HepG2 (cell line): Measurements from ENCODE around the gene TMEM154. TPM values are rescaled to one million over a fixed set of nuclear protein-coding genes. Genes with fewer than 3 reads are reported as not detected.

Experiments used
- ATAC-seq: fragments of 200-7000 bp; cut with Tn5 transposase; 3 replicates; pipeline ENCODE4 v1.9.1; 2020; ENCODE audit warnings: mild to moderate bottlenecking, moderate library complexity
- BruUV-seq: library from RNA; stranded (reverse); fragments of 400-500 nt; replicated peaks from 2 replicates; lab custom pipeline; 2021; lab: Mats Ljungman, UMichigan
- CTCF ChIA-PET: fragments of 300-600 bp; formaldehyde crosslinking; extraction: SDS; loops from one replicate; lab custom pipeline; 2021; ENCODE audit warnings: low total read pairs, inconsistent platforms, low intra/inter-chr PET ratio; lab: Yijun Ruan, JAX
- POLR2A ChIA-PET: fragments of 350-600 bp; sonication (Branson Sonifier 250); formaldehyde crosslinking; loops from one replicate; lab custom pipeline; 2020; ENCODE audit warnings: antibody characterized with exemption, inconsistent platforms; lab: Yijun Ruan, JAX
- DNase-seq: peaks from one replicate; pipeline ENCODE4 v3.0.0-alpha.2; 2015; ENCODE audit warnings: low spot score
- FAIRE-seq: peaks from 3 replicates; lab custom pipeline; 2011; peaks lifted over from hg19 to GRCh38; lab: Jason Lieb, UNC
- H2AFZ ChIP-seq: one replicate; pipeline ENCODE4 v1.6.1; 2011; ENCODE audit warnings: low read length, inconsistent platforms
- H3K27ac ChIP-seq: fragments of 300-600 bp; 3 replicates; pipeline ENCODE4 v1.8.0; 2011; ENCODE audit warnings: mixed run types, mild to moderate bottlenecking, mixed read lengths, low read length, inconsistent platforms; ENCODE audit not compliant: insufficient read depth; ENCODE audit errors: extremely low read length
- H3K27me3 ChIP-seq, 2 experiments: fragments of 200-600 bp in 1 of 2; 2 replicates in 1 of 2; 3 replicates in 1 of 2; pipeline versions ENCODE4 v1.6.0 to v1.8.0; 2011; ENCODE audit warnings: low read length in 2 of 2, mild to moderate bottlenecking in 2 of 2, moderate library complexity in 2 of 2, inconsistent platforms in 1 of 2; ENCODE audit not compliant: insufficient read depth in 2 of 2, control insufficient read depth in 1 of 2
- H3K36me3 ChIP-seq, 2 experiments: fragments of 200-600 bp in 1 of 2; replicated peaks in 1 of 2; 2 replicates in 1 of 2; 3 replicates in 1 of 2; pipeline versions ENCODE4 v1.5.1 to v1.8.0; 2011; ENCODE audit warnings: low read length in 2 of 2, inconsistent platforms in 1 of 2; ENCODE audit not compliant: insufficient read depth in 2 of 2, control insufficient read depth in 1 of 2
- H3K4me1 ChIP-seq: 2 replicates; pipeline ENCODE4 v1.5.1; 2012; ENCODE audit warnings: low read length, inconsistent platforms; ENCODE audit not compliant: insufficient read depth
- H3K4me2 ChIP-seq: 2 replicates; pipeline ENCODE4 v1.6.0; 2011; ENCODE audit warnings: low read depth, low read length, inconsistent platforms
- H3K4me3 ChIP-seq, 3 experiments: fragments of 200-600 bp in 1 of 3; sonication (generic), shearing (Covaris generic) in 1 of 3; replicated peaks in 1 of 3; 2 replicates each; pipeline ENCODE4 v1.5.1; 2011 to 2016; ENCODE audit warnings: low read length in 3 of 3, inconsistent platforms in 2 of 3, low read depth in 2 of 3, mild to moderate bottlenecking in 2 of 3, control low read depth in 1 of 3, mixed read lengths in 1 of 3; ENCODE audit not compliant: insufficient read depth in 1 of 3
- H3K79me2 ChIP-seq: one replicate; pipeline ENCODE4 v1.6.1; 2011; ENCODE audit warnings: low read length, inconsistent platforms; ENCODE audit not compliant: insufficient read depth
- H3K9ac ChIP-seq: 2 replicates; pipeline ENCODE4 v1.6.0; 2011; ENCODE audit warnings: mild to moderate bottlenecking, low read depth, low read length, inconsistent platforms; ENCODE audit not compliant: insufficient read depth
- H3K9me3 ChIP-seq: 2 replicates; pipeline ENCODE4 v1.5.1; 2012; ENCODE audit warnings: mild to moderate bottlenecking, low read length
- H4K20me1 ChIP-seq: 2 replicates; pipeline ENCODE4 v1.6.0; 2011; ENCODE audit warnings: inconsistent platforms, mild to moderate bottlenecking, low read length, moderate library complexity; ENCODE audit not compliant: insufficient read depth
- ADNP ChIP-seq: sonication (generic); formaldehyde crosslinking; IDR thresholded peaks from 2 replicates; pipeline ENCODE4 v1.4.0; 2020; ENCODE audit warnings: missing genetic modification reagents
- FOXJ3 ChIP-seq: sonication (generic); formaldehyde crosslinking; IDR thresholded peaks from 2 replicates; pipeline ENCODE4 v1.4.0; 2020; ENCODE audit warnings: missing genetic modification reagents, mild to moderate bottlenecking, borderline replicate concordance
- NONO ChIP-seq, 2 experiments: fragments of 450-650 bp in 1 of 2; sonication (generic) in 1 of 2; formaldehyde crosslinking in 1 of 2; IDR thresholded peaks in 1 of 2; conservative IDR thresholded peaks in 1 of 2; 2 replicates each; pipeline versions ENCODE4 v1.6.1 to v1.8.0; 2017 to 2022; ENCODE audit warnings: mild to moderate bottlenecking in 1 of 2, missing genetic modification reagents in 1 of 2, moderate library complexity in 1 of 2
- SSRP1 ChIP-seq: IDR thresholded peaks from 2 replicates; pipeline ENCODE4 v1.6.1; 2016; ENCODE audit warnings: control low read depth
- THAP11 ChIP-seq: IDR thresholded peaks from 2 replicates; pipeline ENCODE4 v1.6.1; 2016; ENCODE audit warnings: missing biosample characterization, missing genetic modification reagents
- ZKSCAN1 ChIP-seq: fragments of 150-350 bp; IDR thresholded peaks from 2 replicates; pipeline ENCODE4 v1.6.1; 2014; ENCODE audit warnings: low read length
- ZNF672 ChIP-seq: sonication (generic); formaldehyde crosslinking; IDR thresholded peaks from 2 replicates; pipeline ENCODE4 v1.8.1; 2022; ENCODE audit warnings: missing genetic modification reagents
- WGBS: methylation state at CpG from one replicate; pipeline ENCODE4 v1.1.6; 2017; ENCODE audit warnings: low lambda C conversion rate; 5-methylcytosine and 5-hydroxymethylcytosine counted together
- in situ Hi-C: cut with HindIII; loops from 2 replicates; pipeline ENCODE4 v1.10.0; 2017; ENCODE audit warnings: low pct_unique_long_range_greater_than_20kb; ENCODE audit not compliant: extremely low pct_ligation_motif_present
- intact Hi-C: fragments of 100-400 bp; cut with micrococcal nuclease; formaldehyde crosslinking; loops from one replicate; pipeline ENCODE4 v1.10.0; 2022; ENCODE audit not compliant: unreplicated experiment
- polyA plus RNA-seq, 8 experiments: library from polyadenylated mRNA; depleted of rRNA in 3 of 8; stranded (reverse) in 7 of 8; unstranded in 1 of 8; fragments of >200 nt; fragmentation: Illumina TruSeq in 4 of 8; extraction: Trizol in 4 of 8; gene quantifications; 2 replicates each; pipeline versions ENCODE4 v1.2.1 to v1.2.3, GENCODE V29; 2011 to 2016; ENCODE audit warnings: low read depth in 4 of 8, missing spikeins in 1 of 8, mixed read lengths in 1 of 8; ENCODE audit not compliant: insufficient read depth in 1 of 8
- total RNA-seq, 5 experiments: library from RNA; depleted of rRNA; stranded (reverse); fragments of >200 nt; fragmentation: Illumina TruSeq; extraction: Trizol; gene quantifications; 2 replicates each; pipeline ENCODE4 v1.2.3, GENCODE V29; 2016; ENCODE audit warnings: low read depth in 1 of 5
- TF ChIP-seq, protein P1 (sequence below): IDR thresholded peaks from 2 replicates; pipeline ENCODE4 v1.6.1; 2018; ENCODE audit warnings: missing genetic modification reagents, mild to moderate bottlenecking, missing compliant biosample characterization
- TF ChIP-seq, protein P2 (sequence below): sonication (generic); formaldehyde crosslinking; IDR thresholded peaks from 2 replicates; pipeline ENCODE4 v1.8.1; 2023; ENCODE audit warnings: missing genetic modification reagents, inconsistent platforms, borderline replicate concordance
- TF ChIP-seq, protein P3 (sequence below): sonication (generic); formaldehyde crosslinking; IDR thresholded peaks from 2 replicates; pipeline ENCODE4 v1.4.0; 2020; ENCODE audit warnings: missing genetic modification reagents, mild to moderate bottlenecking, borderline replicate concordance

The TMEM154 gene
- total and polyA plus RNA-seq, 2 of the 13 experiments (the other 11 are each of a cell fraction or from before 2014, with no cell fraction given): 0.03 TPM; not detected in 1

DNA sequence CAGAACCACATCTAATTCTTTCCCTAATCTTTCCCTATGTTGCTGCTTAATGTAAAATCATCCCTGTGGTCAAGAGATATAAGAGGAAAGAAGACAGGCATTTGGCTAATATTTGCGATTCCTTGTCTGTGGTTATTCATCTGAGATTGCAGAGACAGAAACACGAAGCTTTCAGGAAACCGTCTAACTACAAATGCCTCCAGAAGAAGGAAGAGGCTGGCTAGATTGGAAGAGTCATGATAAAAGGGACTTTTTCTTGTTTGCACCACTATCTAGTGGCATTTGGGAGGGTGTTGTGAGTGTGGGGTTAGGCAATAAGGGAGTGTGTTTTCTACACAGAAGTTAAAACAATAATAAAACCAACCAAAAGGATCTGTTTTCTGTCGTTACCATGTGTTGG is 43.9 kb downstream of the TMEM154 start:
- 63% methylated on average over 4 of the region's 4 CpGs for WGBS
- no peak overlapping the region for H3K4me2 ChIP-seq
- CTCF ChIA-PET: no interaction called here
- FAIRE-seq (no peak), ATAC-seq (no peak), DNase-seq (no peak)
- peaks cover 32% of the 10 kb centered on the region for H3K4me1 ChIP-seq
- POLR2A ChIA-PET: no interaction called here
- H3K79me2 ChIP-seq: no peaks in the 10 kb centered on the region
- no peaks in the 10 kb centered on the region for H4K20me1 ChIP-seq
- H3K9ac ChIP-seq: no peak overlapping the region
- intact Hi-C loops (no loop called here), in situ Hi-C loops (no loop called here)
- H3K9me3 ChIP-seq: no peaks in the 10 kb centered on the region
- H3K36me3 ChIP-seq: no peaks in the 10 kb centered on the region
- TF ChIP-seq NONO (IDR thresholded peaks at IDR 0.05) (no peak), NONO (CRISPR knock-in tag; conservative IDR thresholded peaks at IDR 0.05) (no peak), ADNP (CRISPR knock-in tag) (no peak), THAP11 (CRISPR knock-in tag) (no peak), ZKSCAN1 (no peak), ZNF672 (no peak), FOXJ3 (no peak), SSRP1 (CRISPR knock-in tag) (no peak)
- TF ChIP-seq, protein P1, sequence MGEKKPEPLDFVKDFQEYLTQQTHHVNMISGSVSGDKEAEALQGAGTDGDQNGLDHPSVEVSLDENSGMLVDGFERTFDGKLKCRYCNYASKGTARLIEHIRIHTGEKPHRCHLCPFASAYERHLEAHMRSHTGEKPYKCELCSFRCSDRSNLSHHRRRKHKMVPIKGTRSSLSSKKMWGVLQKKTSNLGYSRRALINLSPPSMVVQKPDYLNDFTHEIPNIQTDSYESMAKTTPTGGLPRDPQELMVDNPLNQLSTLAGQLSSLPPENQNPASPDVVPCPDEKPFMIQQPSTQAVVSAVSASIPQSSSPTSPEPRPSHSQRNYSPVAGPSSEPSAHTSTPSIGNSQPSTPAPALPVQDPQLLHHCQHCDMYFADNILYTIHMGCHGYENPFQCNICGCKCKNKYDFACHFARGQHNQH (CRISPR knock-in tag): no peak
- TF ChIP-seq, protein P2, sequence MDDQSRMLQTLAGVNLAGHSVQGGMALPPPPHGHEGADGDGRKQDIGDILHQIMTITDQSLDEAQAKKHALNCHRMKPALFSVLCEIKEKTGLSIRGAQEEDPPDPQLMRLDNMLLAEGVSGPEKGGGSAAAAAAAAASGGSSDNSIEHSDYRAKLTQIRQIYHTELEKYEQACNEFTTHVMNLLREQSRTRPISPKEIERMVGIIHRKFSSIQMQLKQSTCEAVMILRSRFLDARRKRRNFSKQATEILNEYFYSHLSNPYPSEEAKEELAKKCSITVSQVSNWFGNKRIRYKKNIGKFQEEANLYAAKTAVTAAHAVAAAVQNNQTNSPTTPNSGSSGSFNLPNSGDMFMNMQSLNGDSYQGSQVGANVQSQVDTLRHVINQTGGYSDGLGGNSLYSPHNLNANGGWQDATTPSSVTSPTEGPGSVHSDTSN (CRISPR knock-in tag): no peak
- TF ChIP-seq, protein P3, sequence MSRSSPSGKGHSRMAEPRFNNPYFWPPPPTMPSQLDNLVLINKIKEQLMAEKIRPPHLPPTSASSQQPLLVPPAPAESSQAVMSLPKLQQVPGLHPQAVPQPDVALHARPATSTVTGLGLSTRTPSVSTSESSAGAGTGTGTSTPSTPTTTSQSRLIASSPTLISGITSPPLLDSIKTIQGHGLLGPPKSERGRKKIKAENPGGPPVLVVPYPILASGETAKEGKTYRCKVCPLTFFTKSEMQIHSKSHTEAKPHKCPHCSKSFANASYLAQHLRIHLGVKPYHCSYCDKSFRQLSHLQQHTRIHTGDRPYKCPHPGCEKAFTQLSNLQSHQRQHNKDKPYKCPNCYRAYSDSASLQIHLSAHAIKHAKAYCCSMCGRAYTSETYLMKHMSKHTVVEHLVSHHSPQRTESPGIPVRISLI (CRISPR knock-in tag): no peak
- no TSS peak for BruUV-seq
- no peak overlapping the region for H3K27ac ChIP-seq
- H3K27me3 ChIP-seq: no peaks in the 10 kb centered on the region
- H2AFZ ChIP-seq: no peak overlapping the region
- H3K4me3 ChIP-seq: no peak overlapping the region
